C4-2B (cell line): ENCODE results near the gene ME3.

Experiments used
- ZFX ChIP-seq: fragments of 450-650 bp; IDR thresholded peaks from 2 replicates; pipeline ENCODE4 v1.6.1; 2017
- TF ChIP-seq, protein P1 (sequence below): fragments of 450-650 bp; conservative IDR thresholded peaks from 2 replicates; pipeline ENCODE4 v1.5.1; 2017; ENCODE audit warnings: mild to moderate bottlenecking

DNA sequence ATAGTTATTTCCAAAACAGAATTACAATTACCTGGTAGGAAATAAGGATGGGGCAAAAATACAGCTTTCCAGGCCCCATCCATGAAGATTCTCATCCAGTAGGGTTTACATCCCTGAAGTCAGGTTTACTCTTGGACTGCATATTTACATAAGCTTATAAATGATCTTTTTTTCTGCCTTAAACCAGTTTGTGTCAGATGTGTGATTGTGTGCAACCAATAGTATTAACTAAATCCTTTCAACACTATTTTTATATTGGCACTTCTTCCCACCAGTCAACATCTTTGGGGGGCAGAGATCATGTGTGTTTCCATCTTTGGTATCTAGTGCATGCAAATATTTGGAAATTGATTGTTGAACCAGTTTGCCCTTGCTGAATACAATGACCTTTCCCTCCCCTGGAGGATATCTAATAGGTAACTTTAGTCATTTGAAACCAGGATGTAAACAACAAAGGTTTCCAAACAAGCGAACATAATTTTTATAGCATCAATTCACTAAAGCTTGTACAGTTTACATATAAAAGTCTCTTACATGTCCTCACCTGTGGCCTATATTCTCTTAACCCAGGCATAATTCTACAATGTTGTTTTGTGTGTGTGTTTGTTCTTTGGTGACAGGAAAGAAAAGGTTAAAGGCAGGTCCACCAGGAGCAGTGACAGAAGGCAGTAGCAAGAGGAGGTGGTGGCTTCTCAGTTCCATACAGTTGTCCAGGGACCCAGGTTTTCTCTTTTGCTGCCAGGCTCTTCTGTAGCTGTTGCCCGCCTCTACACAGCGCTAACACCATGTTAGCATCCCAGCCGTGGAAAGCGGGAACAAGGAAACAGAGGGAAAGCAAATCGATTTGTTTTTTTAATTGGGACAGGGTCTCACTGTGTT lies 1.7 kb upstream of the ME3 start:
- TF ChIP-seq, protein P1, sequence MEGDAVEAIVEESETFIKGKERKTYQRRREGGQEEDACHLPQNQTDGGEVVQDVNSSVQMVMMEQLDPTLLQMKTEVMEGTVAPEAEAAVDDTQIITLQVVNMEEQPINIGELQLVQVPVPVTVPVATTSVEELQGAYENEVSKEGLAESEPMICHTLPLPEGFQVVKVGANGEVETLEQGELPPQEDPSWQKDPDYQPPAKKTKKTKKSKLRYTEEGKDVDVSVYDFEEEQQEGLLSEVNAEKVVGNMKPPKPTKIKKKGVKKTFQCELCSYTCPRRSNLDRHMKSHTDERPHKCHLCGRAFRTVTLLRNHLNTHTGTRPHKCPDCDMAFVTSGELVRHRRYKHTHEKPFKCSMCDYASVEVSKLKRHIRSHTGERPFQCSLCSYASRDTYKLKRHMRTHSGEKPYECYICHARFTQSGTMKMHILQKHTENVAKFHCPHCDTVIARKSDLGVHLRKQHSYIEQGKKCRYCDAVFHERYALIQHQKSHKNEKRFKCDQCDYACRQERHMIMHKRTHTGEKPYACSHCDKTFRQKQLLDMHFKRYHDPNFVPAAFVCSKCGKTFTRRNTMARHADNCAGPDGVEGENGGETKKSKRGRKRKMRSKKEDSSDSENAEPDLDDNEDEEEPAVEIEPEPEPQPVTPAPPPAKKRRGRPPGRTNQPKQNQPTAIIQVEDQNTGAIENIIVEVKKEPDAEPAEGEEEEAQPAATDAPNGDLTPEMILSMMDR: no peak
- TF ChIP-seq ZFX: no peak
